Progenitor cell of endocrine pancreas (in vitro differentiated cells): Measurements from ENCODE around the gene AOX1. TPM values are rescaled to one million over a fixed set of nuclear protein-coding genes. Genes with fewer than 3 reads are reported as not detected.

ENCODE experiments used
- DNase-seq: peaks from one replicate; pipeline ENCODE4 v3.0.0; 2021; ENCODE audit warnings: low spot score; ENCODE audit not compliant: unreplicated experiment
- H3K27ac Mint-ChIP-seq: 2 replicates; pipeline ENCODE4 v1.8.0; 2021; ENCODE audit warnings: mild to moderate bottlenecking, moderate library complexity, mixed read lengths
- H3K27me3 Mint-ChIP-seq: 2 replicates; pipeline ENCODE4 v1.8.0; 2021; ENCODE audit warnings: mixed read lengths
- H3K36me3 Mint-ChIP-seq: 2 replicates; pipeline ENCODE4 v1.8.0; 2022; ENCODE audit warnings: mixed read lengths; ENCODE audit not compliant: insufficient read depth
- H3K4me1 Mint-ChIP-seq: 2 replicates; pipeline ENCODE4 v1.8.0; 2021; ENCODE audit warnings: low read depth, mixed read lengths
- H3K4me3 Mint-ChIP-seq: 2 replicates; pipeline ENCODE4 v1.8.0; 2021; ENCODE audit warnings: low read depth, mild to moderate bottlenecking, moderate library complexity, mixed read lengths
- H3K9me3 Mint-ChIP-seq: 2 replicates; pipeline ENCODE4 v1.8.0; 2021; ENCODE audit warnings: low read depth, mixed read lengths
- total RNA-seq: library from RNA; stranded (reverse); gene quantifications from 2 replicates; pipeline ENCODE4 v1.2.1, GENCODE V29; 2021
- TF ChIP-seq, protein P1 (sequence below): fragments of 200-600 bp; sonication (generic); IDR thresholded peaks from one replicate; pipeline ENCODE4 v1.5.0; 2021; ENCODE audit warnings: antibody characterized with exemption, mild to moderate bottlenecking; ENCODE audit not compliant: unreplicated experiment

The AOX1 gene
- total RNA-seq, 1 donor from 2014 or later = 4.1 TPM

DNA sequence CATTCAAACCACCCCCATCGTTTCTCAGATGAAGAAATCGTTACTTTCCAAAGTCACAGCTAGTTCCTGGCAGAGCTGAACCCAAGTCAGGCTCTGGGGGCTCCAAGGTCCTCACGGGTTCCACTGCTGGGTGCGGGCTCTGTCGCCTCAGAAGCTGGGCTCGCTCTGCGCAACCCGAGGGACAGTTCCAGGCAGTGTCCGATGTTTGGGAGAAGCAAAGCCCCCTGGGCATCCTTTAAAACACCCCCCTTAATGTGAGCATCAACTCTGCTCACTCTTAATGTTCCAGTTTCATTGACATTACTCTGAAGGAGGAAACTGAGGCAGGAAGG, 796 bp downstream of the AOX1 start:
- peaks cover 36% of the 10 kb centered on the region for H3K27me3 Mint-ChIP-seq
- peaks cover 25% of the 10 kb centered on the region for H3K4me1 Mint-ChIP-seq
- no peaks in the 10 kb centered on the region for H3K36me3 Mint-ChIP-seq
- no peak for DNase-seq
- TF ChIP-seq, protein P1, sequence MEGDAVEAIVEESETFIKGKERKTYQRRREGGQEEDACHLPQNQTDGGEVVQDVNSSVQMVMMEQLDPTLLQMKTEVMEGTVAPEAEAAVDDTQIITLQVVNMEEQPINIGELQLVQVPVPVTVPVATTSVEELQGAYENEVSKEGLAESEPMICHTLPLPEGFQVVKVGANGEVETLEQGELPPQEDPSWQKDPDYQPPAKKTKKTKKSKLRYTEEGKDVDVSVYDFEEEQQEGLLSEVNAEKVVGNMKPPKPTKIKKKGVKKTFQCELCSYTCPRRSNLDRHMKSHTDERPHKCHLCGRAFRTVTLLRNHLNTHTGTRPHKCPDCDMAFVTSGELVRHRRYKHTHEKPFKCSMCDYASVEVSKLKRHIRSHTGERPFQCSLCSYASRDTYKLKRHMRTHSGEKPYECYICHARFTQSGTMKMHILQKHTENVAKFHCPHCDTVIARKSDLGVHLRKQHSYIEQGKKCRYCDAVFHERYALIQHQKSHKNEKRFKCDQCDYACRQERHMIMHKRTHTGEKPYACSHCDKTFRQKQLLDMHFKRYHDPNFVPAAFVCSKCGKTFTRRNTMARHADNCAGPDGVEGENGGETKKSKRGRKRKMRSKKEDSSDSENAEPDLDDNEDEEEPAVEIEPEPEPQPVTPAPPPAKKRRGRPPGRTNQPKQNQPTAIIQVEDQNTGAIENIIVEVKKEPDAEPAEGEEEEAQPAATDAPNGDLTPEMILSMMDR = no peak
- no peaks in the 10 kb centered on the region for H3K9me3 Mint-ChIP-seq
- no peak overlapping the region for H3K27ac Mint-ChIP-seq
- peak overlapping the region; percentile 72 for H3K4me3 Mint-ChIP-seq

DNA sequence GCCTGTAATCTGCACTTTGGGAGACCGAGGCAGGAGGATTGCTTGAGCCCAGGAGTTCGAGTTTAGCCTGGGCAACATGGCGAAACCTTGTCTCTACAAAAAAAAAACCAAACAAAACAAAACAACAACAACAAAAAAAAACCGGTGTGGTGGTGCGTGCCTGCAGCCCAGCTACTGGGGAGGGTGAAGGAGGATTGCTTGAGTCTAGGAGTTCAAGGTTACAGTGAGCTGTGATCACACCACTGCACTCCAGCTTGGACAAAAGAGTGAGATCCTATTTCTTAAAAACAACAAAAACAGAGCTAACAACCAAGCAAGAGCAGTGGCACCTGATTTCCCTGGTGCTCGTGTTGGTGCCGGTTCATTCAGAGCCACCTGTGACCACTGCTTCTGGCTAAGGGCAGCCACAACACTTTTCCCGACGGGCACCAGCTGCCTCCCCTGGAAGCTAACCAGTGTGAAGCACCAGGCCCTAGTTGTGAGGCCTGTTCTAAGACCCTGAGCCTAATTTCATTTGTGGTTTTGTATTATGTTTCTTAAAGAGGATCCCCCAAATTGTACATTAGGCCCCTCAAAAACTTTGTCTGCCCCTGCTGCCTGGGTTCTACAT, 1.3 kb downstream of the AOX1 start:
- TF ChIP-seq, protein P1 = no peak
- Mint-ChIP-seq H3K9me3 (no peaks in the 10 kb centered on the region), H3K36me3 (no peaks in the 10 kb centered on the region), H3K27me3 (peaks cover 36% of the 10 kb centered on the region), H3K4me3 (peak overlapping the region; percentile 39), H3K4me1 (peaks cover 30% of the 10 kb centered on the region), H3K27ac (no peak overlapping the region)
- DNase-seq = no peak

DNA sequence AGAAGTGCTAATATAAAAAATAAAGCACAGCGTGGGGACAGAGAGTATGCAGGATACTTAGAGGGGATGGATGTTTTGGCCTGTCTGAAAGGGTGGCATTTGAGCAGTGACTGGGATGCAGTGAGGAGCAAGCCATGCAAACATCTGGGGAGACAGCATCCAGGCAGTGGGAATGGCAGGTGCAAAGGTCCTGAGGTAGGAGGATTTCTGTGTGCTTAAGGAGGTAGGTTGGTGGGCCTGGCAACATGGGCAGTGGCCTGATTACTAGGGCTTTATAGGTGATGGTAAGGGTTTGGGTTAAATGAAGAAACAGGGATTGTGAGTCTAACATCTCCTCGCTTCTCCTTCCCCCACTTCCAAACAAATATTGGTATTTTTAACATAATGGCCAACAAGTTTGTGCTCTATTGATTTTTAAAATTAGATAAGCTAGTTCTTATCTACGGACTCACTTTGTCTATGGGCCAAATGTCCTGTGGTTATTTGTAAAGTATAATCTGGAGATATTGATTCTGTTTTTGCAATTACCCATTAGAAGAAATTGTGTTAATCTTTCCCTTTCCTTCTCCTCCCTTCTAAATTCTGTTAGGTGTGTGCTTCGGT, 2.4 kb downstream of the AOX1 start:
- Mint-ChIP-seq H3K27ac (peak overlapping the region; percentile 82), H3K27me3 (peaks cover 33% of the 10 kb centered on the region), H3K4me1 (peaks cover 38% of the 10 kb centered on the region), H3K9me3 (no peaks in the 10 kb centered on the region), H3K4me3 (no peak overlapping the region), H3K36me3 (no peaks in the 10 kb centered on the region)
- DNase-seq = no peak
- TF ChIP-seq, protein P1 = no peak

DNA sequence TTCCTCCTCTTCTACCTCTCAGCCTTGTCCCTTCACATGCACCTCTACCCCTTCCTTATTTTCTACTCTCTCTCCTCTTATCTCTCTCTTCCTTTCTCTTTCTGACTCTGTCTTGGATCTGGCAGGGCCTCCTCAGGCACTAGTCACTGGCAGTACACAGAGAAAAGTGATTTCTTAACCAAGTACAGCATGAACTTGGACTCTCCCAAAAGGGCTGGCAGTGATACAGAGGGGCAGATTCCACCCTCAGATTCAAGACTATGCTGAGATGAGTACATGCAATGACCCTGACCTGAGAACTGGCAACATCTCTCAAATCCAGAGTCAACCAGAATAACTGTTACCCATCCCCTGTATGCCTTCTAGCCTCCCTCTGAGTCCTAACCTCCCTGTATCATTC, 4.3 kb downstream of the AOX1 start:
- Mint-ChIP-seq H3K27ac (no peak overlapping the region), H3K9me3 (no peaks in the 10 kb centered on the region), H3K4me1 (peaks cover 49% of the 10 kb centered on the region), H3K4me3 (no peak overlapping the region), H3K36me3 (no peaks in the 10 kb centered on the region), H3K27me3 (peaks cover 25% of the 10 kb centered on the region)
- DNase-seq = no peak
- TF ChIP-seq, protein P1 = no peak

DNA sequence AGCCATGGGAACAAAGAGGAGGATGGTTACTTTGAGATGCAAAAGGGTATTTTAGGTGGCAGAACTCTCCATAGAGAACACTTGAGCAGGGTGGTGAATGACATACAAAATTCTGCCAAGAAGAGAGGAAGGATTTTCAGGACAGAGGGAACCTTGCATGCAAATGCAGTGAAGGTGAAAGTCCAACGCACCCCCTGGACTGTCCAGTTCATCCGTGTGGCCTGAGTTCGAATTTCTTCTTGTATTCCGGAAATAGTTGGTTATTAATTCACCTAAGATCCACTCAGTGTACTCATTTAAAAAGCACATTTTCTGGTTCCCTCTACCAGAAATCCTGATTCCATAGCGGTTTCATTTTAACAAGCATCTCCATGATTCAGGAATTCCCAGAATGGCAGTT, 5.5 kb downstream of the AOX1 start:
- Mint-ChIP-seq H3K4me3 (no peak overlapping the region), H3K27ac (no peak overlapping the region), H3K36me3 (no peaks in the 10 kb centered on the region), H3K9me3 (peaks cover 2% of the 10 kb centered on the region), H3K27me3 (peaks cover 20% of the 10 kb centered on the region), H3K4me1 (peaks cover 52% of the 10 kb centered on the region)
- TF ChIP-seq, protein P1 = no peak
- DNase-seq = no peak
